PC-9 (cell line): Measurements from ENCODE around the gene UBE2E2. TPM values are rescaled to one million over a fixed set of nuclear protein-coding genes. Genes with fewer than 3 reads are reported as not detected.

Source experiments
- BruUV-seq: library from RNA; stranded (reverse); fragments of 400-500 nt; replicated peaks from 2 replicates; lab custom pipeline; 2021; lab: Mats Ljungman, UMichigan
- CTCF ChIA-PET: fragments of 300-600 bp; sonication (Branson Sonifier 250); formaldehyde crosslinking; loops from one replicate; lab custom pipeline; 2022; ENCODE audit warnings: antibody characterized with exemption; lab: Charles Lee
- POLR2A ChIA-PET: fragments of 300-600 bp; sonication (Branson Sonifier 250); formaldehyde crosslinking; loops from one replicate; lab custom pipeline; 2022; ENCODE audit warnings: antibody characterized with exemption; ENCODE audit not compliant: unreplicated experiment; lab: Charles Lee
- DNase-seq, 2 experiments: peaks; one replicate each; pipeline versions ENCODE4 v3.0.0 to v3.0.0-alpha.2; 2015 to 2022; ENCODE audit warnings: mixed read lengths in 1 of 2
- H2AFZ ChIP-seq: fragments of 200-600 bp; sonication (generic); 2 replicates; pipeline ENCODE4 v1.8.1; 2017; ENCODE audit warnings: antibody characterized with exemption
- H3F3A ChIP-seq: fragments of 200-600 bp; sonication (generic); 2 replicates; pipeline ENCODE4 v1.8.1; 2017; ENCODE audit warnings: antibody characterized with exemption, mild to moderate bottlenecking, low read depth; ENCODE audit not compliant: insufficient read depth
- H3K27ac ChIP-seq: fragments of 200-600 bp; sonication (generic); 2 replicates; pipeline ENCODE4 v1.6.1; 2016; ENCODE audit warnings: mixed run types
- H3K27me3 ChIP-seq: fragments of 200-600 bp; sonication (generic); 2 replicates; pipeline ENCODE4 v1.6.1; 2016; ENCODE audit warnings: low read depth, mixed run types; ENCODE audit not compliant: insufficient read depth
- H3K36me3 ChIP-seq: fragments of 200-600 bp; sonication (generic); 2 replicates; pipeline ENCODE4 v1.6.1; 2016; ENCODE audit warnings: low read depth, mixed run types
- H3K4me1 ChIP-seq: fragments of 200-600 bp; sonication (generic); replicated peaks from 2 replicates; pipeline ENCODE4 v1.6.1; 2016; ENCODE audit warnings: mixed run types; ENCODE audit not compliant: insufficient read depth
- H3K4me2 ChIP-seq: fragments of 200-600 bp; sonication (generic); 2 replicates; pipeline ENCODE4 v1.6.1; 2017; ENCODE audit warnings: mixed run types
- H3K4me3 ChIP-seq: fragments of 200-600 bp; sonication (generic); 2 replicates; pipeline ENCODE4 v1.6.1; 2016; ENCODE audit warnings: mixed run types
- H3K79me2 ChIP-seq: fragments of 200-600 bp; sonication (generic); 2 replicates; pipeline ENCODE4 v1.6.1; 2017; ENCODE audit warnings: low read depth, mixed run types
- H3K9me2 ChIP-seq: fragments of 200-600 bp; sonication (generic); 2 replicates; pipeline ENCODE4 v1.8.1; 2017; ENCODE audit warnings: mild to moderate bottlenecking; ENCODE audit not compliant: insufficient read depth
- H3K9me3 ChIP-seq: fragments of 200-600 bp; sonication (generic); 2 replicates; pipeline ENCODE4 v1.8.1; 2016; ENCODE audit warnings: low read depth; ENCODE audit not compliant: insufficient read depth
- H4K20me1 ChIP-seq: fragments of 200-600 bp; sonication (generic); 2 replicates; pipeline ENCODE4 v1.8.1; 2017; ENCODE audit not compliant: insufficient read depth
- CTCF ChIP-seq: fragments of 200-600 bp; sonication (generic); conservative IDR thresholded peaks from 2 replicates; pipeline ENCODE4 v1.6.1; 2017; ENCODE audit warnings: mixed run types, antibody characterized with exemption, mild to moderate bottlenecking, moderate library complexity
- EZH2 ChIP-seq: fragments of 200-600 bp; sonication (generic); IDR thresholded peaks from 2 replicates; pipeline ENCODE4 v1.8.0; 2017; ENCODE audit warnings: antibody characterized with exemption, low read depth
- intact Hi-C: fragments of 100-400 bp; cut with micrococcal nuclease; formaldehyde crosslinking; loops from one replicate; pipeline ENCODE4 v1.10.0; 2022; ENCODE audit not compliant: unreplicated experiment
- total RNA-seq: library from RNA; stranded (reverse); gene quantifications from 2 replicates; pipeline ENCODE4 v1.2.3, GENCODE V29; 2021

Gene UBE2E2
- total RNA-seq, 1 experiment from 2014 or later: 48.7 TPM

- no peaks in the 10 kb centered on the region for H3F3A ChIP-seq
- CTCF ChIA-PET: no interaction called here
- POLR2A ChIA-PET: no interaction called here
- no peaks in the 10 kb centered on the region for H3K9me2 ChIP-seq
- H3K27ac ChIP-seq: no peak overlapping the region
- H3K27me3 ChIP-seq: no peaks in the 10 kb centered on the region
- no TSS peak for BruUV-seq
- no peaks in the 10 kb centered on the region for H3K9me3 ChIP-seq
- no peak overlapping the region for H3K4me2 ChIP-seq
- no peak overlapping the region for H2AFZ ChIP-seq
- intact Hi-C loops: no loop called here
- H3K36me3 ChIP-seq: no peaks in the 10 kb centered on the region
- H3K79me2 ChIP-seq: no peaks in the 10 kb centered on the region
- no peak for DNase-seq
- H4K20me1 ChIP-seq: no peaks in the 10 kb centered on the region
- TF ChIP-seq EZH2 (no peak), CTCF (no peak)
- no peak overlapping the region for H3K4me3 ChIP-seq
- H3K4me1 ChIP-seq: no peaks in the 10 kb centered on the region
Measured at GRCh38 chr3:23518441-23518840, 315.3 kb downstream of the UBE2E2 start.

- Histone ChIP-seq H3K27me3 (no peaks in the 10 kb centered on the region), H2AFZ (no peak overlapping the region), H4K20me1 (no peaks in the 10 kb centered on the region), H3K4me1 (no peaks in the 10 kb centered on the region), H3K4me3 (no peak overlapping the region), H3F3A (no peaks in the 10 kb centered on the region), H3K9me3 (no peaks in the 10 kb centered on the region), H3K79me2 (no peaks in the 10 kb centered on the region), H3K27ac (no peak overlapping the region), H3K9me2 (no peaks in the 10 kb centered on the region), H3K4me2 (no peak overlapping the region), H3K36me3 (no peaks in the 10 kb centered on the region)
- BruUV-seq: no TSS peak
- ChIA-PET CTCF (interaction anchor here (0.6 kb wide), 1 partner anchor 1141 kb away, joined by 3 read pairs; no protein-coding TSS in a partner anchor), POLR2A (interaction anchor here (0.7 kb wide), 1 partner anchor 189 kb away, joined by 3 read pairs; no protein-coding TSS in a partner anchor)
- DNase-seq: no peak
- no peak for TF ChIP-seq EZH2
- no peak for TF ChIP-seq CTCF
- intact Hi-C loops: no loop called here
Measured at GRCh38 chr3:23519314-23520208, 316.4 kb downstream of the UBE2E2 start.

GRCh38 chr3:23527326-23527725 is 324.2 kb downstream of the UBE2E2 start:
- Histone ChIP-seq H3K27me3 (no peaks in the 10 kb centered on the region), H3K4me1 (no peaks in the 10 kb centered on the region), H3K4me3 (no peak overlapping the region), H3K79me2 (no peaks in the 10 kb centered on the region), H3K36me3 (no peaks in the 10 kb centered on the region), H3K9me3 (no peaks in the 10 kb centered on the region), H3K4me2 (no peak overlapping the region), H4K20me1 (no peaks in the 10 kb centered on the region; the same call in 1 of the 2 replicates), H3K9me2 (no peaks in the 10 kb centered on the region), H2AFZ (no peak overlapping the region), H3K27ac (no peak overlapping the region), H3F3A (no peaks in the 10 kb centered on the region)
- BruUV-seq: no TSS peak
- no peak for DNase-seq
- no peak for TF ChIP-seq CTCF
- no peak for TF ChIP-seq EZH2
- ChIA-PET POLR2A (no interaction called here), CTCF (no interaction called here)
- intact Hi-C loops: no loop called here
